ENCODE data around the gene IGSF23.

DNA sequence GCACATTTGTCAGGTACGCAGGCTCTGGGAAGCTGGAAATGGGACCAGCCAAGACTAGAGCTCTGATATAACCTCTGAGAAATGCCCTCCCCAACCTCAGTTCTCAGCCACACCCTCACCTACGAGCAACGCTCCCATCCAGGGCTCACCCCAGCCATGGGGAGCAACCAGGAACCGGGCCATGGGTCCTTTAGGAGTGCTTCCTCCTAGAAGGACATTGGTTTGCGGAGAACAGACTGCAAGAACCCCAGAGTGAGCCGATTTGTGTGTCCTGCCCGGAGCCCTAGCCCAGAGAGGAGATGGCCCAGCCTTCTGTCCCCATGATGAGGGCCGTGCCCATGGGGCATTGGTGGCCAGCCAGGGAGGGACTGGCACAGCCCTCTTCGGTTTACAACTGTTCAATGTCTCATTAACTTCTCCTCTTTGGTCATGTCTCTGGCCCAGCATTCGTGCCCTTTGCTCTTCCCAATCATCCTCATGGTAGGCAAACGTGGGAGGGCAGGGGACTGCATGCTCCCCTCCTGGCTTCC, 32.9 kb upstream of the IGSF23 start:
- TF ChIP-seq, protein P1, sequence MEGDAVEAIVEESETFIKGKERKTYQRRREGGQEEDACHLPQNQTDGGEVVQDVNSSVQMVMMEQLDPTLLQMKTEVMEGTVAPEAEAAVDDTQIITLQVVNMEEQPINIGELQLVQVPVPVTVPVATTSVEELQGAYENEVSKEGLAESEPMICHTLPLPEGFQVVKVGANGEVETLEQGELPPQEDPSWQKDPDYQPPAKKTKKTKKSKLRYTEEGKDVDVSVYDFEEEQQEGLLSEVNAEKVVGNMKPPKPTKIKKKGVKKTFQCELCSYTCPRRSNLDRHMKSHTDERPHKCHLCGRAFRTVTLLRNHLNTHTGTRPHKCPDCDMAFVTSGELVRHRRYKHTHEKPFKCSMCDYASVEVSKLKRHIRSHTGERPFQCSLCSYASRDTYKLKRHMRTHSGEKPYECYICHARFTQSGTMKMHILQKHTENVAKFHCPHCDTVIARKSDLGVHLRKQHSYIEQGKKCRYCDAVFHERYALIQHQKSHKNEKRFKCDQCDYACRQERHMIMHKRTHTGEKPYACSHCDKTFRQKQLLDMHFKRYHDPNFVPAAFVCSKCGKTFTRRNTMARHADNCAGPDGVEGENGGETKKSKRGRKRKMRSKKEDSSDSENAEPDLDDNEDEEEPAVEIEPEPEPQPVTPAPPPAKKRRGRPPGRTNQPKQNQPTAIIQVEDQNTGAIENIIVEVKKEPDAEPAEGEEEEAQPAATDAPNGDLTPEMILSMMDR (IDR thresholded peaks at IDR 0.05) = no peak
- TF ChIP-seq POLR2AphosphoS5 (IDR thresholded peaks at IDR 0.05) = no peak
